ENCODE results near the gene ATXN2.
A peak's percentile ranks its signal among the peaks of the same experiment; 100 is the strongest.

Gene ATXN2

GRCh38 chr12:111448846-111449790 lies 150.0 kb downstream of the ATXN2 start:
- Mint-ChIP-seq H3K4me1 (ENCODE audit: low read depth) (peaks cover 64% of the 10 kb centered on the region), H3K27ac (peak overlapping the region; percentile 33), H3K36me3 (ENCODE audit: low read depth) (peaks cover 58% of the 10 kb centered on the region)

GRCh38 chr12:111448266-111448830 lies 150.8 kb downstream of the ATXN2 start:
- H3K9me3 Mint-ChIP-seq: no peaks in the 10 kb centered on the region
- no peak overlapping the region for H3K27ac Mint-ChIP-seq
- H3K4me3 Mint-ChIP-seq: no peak overlapping the region
- no peaks in the 10 kb centered on the region for H3K27me3 Mint-ChIP-seq (ENCODE audit: low read depth)
- peaks cover 68% of the 10 kb centered on the region for H3K4me1 Mint-ChIP-seq (ENCODE audit: low read depth)
- peaks cover 54% of the 10 kb centered on the region for H3K36me3 Mint-ChIP-seq (ENCODE audit: low read depth)

More at GRCh38 chr12:111448846-111449790, 150.0 kb downstream of the ATXN2 start:
- Mint-ChIP-seq H3K27me3 (ENCODE audit: low read depth) (no peaks in the 10 kb centered on the region), H3K4me3 (no peak overlapping the region), H3K9me3 (no peaks in the 10 kb centered on the region)

- no peak overlapping the region for H3K4me3 Mint-ChIP-seq
- H3K36me3 Mint-ChIP-seq (ENCODE audit: low read depth): peaks cover 56% of the 10 kb centered on the region
- H3K27me3 Mint-ChIP-seq (ENCODE audit: low read depth): no peaks in the 10 kb centered on the region
- peak overlapping the region; percentile 27 for H3K27ac Mint-ChIP-seq
- no peaks in the 10 kb centered on the region for H3K9me3 Mint-ChIP-seq
- peaks cover 74% of the 10 kb centered on the region for H3K4me1 Mint-ChIP-seq (ENCODE audit: low read depth)
Measured at GRCh38 chr12:111447571-111448265, 151.4 kb downstream of the ATXN2 start.

- peaks cover 75% of the 10 kb centered on the region for H3K4me1 Mint-ChIP-seq (ENCODE audit: low read depth)
- no peak overlapping the region for H3K27ac Mint-ChIP-seq
- H3K4me3 Mint-ChIP-seq: no peak overlapping the region
- H3K9me3 Mint-ChIP-seq: no peaks in the 10 kb centered on the region
- peaks cover 58% of the 10 kb centered on the region for H3K36me3 Mint-ChIP-seq (ENCODE audit: low read depth)
- no peaks in the 10 kb centered on the region for H3K27me3 Mint-ChIP-seq (ENCODE audit: low read depth)
Measured at GRCh38 chr12:111446631-111447570, 152.2 kb downstream of the ATXN2 start.

- Mint-ChIP-seq H3K4me1 (ENCODE audit: low read depth) (peaks cover 74% of the 10 kb centered on the region), H3K9me3 (no peaks in the 10 kb centered on the region), H3K36me3 (ENCODE audit: low read depth) (peaks cover 53% of the 10 kb centered on the region), H3K4me3 (peak overlapping the region; percentile 42), H3K27me3 (ENCODE audit: low read depth) (no peaks in the 10 kb centered on the region), H3K27ac (no peak overlapping the region)
Measured at GRCh38 chr12:111445726-111446581, 153.2 kb downstream of the ATXN2 start.

- Mint-ChIP-seq H3K4me3 (peak overlapping the region; percentile 76), H3K36me3 (ENCODE audit: low read depth) (peaks cover 47% of the 10 kb centered on the region), H3K4me1 (ENCODE audit: low read depth) (peaks cover 73% of the 10 kb centered on the region)
Measured at GRCh38 chr12:111444925-111445725, 154.0 kb downstream of the ATXN2 start.

GRCh38 chr12:111444314-111444924 lies 154.7 kb downstream of the ATXN2 start:
- no peaks in the 10 kb centered on the region for H3K9me3 Mint-ChIP-seq
- peaks cover 66% of the 10 kb centered on the region for H3K4me1 Mint-ChIP-seq (ENCODE audit: low read depth)
- peak overlapping the region; percentile 76 for H3K4me3 Mint-ChIP-seq
- peak overlapping the region; percentile 86 for H3K27ac Mint-ChIP-seq
- no peaks in the 10 kb centered on the region for H3K27me3 Mint-ChIP-seq (ENCODE audit: low read depth)
- H3K36me3 Mint-ChIP-seq (ENCODE audit: low read depth): peaks cover 46% of the 10 kb centered on the region

More at GRCh38 chr12:111444925-111445725, 154.0 kb downstream of the ATXN2 start:
- no peaks in the 10 kb centered on the region for H3K27me3 Mint-ChIP-seq (ENCODE audit: low read depth)
- H3K9me3 Mint-ChIP-seq: no peaks in the 10 kb centered on the region
- H3K27ac Mint-ChIP-seq: peak overlapping the region; percentile 86

- Mint-ChIP-seq H3K27me3 (ENCODE audit: low read depth) (peaks cover 2% of the 10 kb centered on the region), H3K4me3 (no peak overlapping the region), H3K4me1 (ENCODE audit: low read depth) (peaks cover 60% of the 10 kb centered on the region), H3K27ac (peak overlapping the region; percentile 63), H3K36me3 (ENCODE audit: low read depth) (peaks cover 38% of the 10 kb centered on the region), H3K9me3 (no peaks in the 10 kb centered on the region)
Measured at GRCh38 chr12:111443586-111443985, 155.5 kb downstream of the ATXN2 start.

GRCh38 chr12:111443086-111443485 lies 156.0 kb downstream of the ATXN2 start:
- peaks cover 37% of the 10 kb centered on the region for H3K36me3 Mint-ChIP-seq (ENCODE audit: low read depth)

GRCh38 chr12:111442301-111443045 lies 156.6 kb downstream of the ATXN2 start:
- Mint-ChIP-seq H3K27ac (no peak overlapping the region), H3K4me3 (no peak overlapping the region), H3K36me3 (ENCODE audit: low read depth) (peaks cover 33% of the 10 kb centered on the region), H3K27me3 (ENCODE audit: low read depth) (peaks cover 4% of the 10 kb centered on the region), H3K4me1 (ENCODE audit: low read depth) (peaks cover 58% of the 10 kb centered on the region), H3K9me3 (no peaks in the 10 kb centered on the region)

More at GRCh38 chr12:111443086-111443485, 156.0 kb downstream of the ATXN2 start:
- Mint-ChIP-seq H3K9me3 (no peaks in the 10 kb centered on the region), H3K27ac (peak overlapping the region; percentile 63), H3K4me1 (ENCODE audit: low read depth) (peaks cover 58% of the 10 kb centered on the region), H3K4me3 (no peak overlapping the region), H3K27me3 (ENCODE audit: low read depth) (peaks cover 4% of the 10 kb centered on the region)

- Mint-ChIP-seq H3K4me1 (ENCODE audit: low read depth) (peaks cover 63% of the 10 kb centered on the region), H3K4me3 (no peak overlapping the region), H3K27ac (no peak overlapping the region), H3K36me3 (ENCODE audit: low read depth) (peaks cover 32% of the 10 kb centered on the region), H3K27me3 (ENCODE audit: low read depth) (peaks cover 4% of the 10 kb centered on the region), H3K9me3 (no peaks in the 10 kb centered on the region)
Measured at GRCh38 chr12:111441107-111441928, 157.8 kb downstream of the ATXN2 start.
